IPS-NIHi7 (cell line): Measurements from ENCODE around the gene SNX22.
"Not testable (repeated sequence)": the region's sequence is repeated elsewhere in the genome, so short reads cannot be mapped to it uniquely, and the experiment has no call there.

Experiments
- DNase-seq: peaks from one replicate; pipeline ENCODE4 v3.0.0; 2012; ENCODE audit warnings: mixed read lengths; ENCODE audit errors: extremely low spot score

The SNX22 gene

GRCh38 chr15:64151727-64152506 lies at the start of gene SNX22:
Gene SNX22, plus strand, starts transcription at chr15:64151731. Its CDS starts 45 bp downstream, at chr15:64151776.
- peak; percentile 35 for DNase-seq

GRCh38 chr15:64102497-64102896 lies 49.0 kb upstream of the SNX22 start:
- DNase-seq: no peak

- no peak for DNase-seq
Observed at GRCh38 chr15:64105113-64105704, 46.3 kb upstream of the SNX22 start.

GRCh38 chr15:64107337-64107736 lies 44.2 kb upstream of the SNX22 start:
- no peak for DNase-seq

DNA sequence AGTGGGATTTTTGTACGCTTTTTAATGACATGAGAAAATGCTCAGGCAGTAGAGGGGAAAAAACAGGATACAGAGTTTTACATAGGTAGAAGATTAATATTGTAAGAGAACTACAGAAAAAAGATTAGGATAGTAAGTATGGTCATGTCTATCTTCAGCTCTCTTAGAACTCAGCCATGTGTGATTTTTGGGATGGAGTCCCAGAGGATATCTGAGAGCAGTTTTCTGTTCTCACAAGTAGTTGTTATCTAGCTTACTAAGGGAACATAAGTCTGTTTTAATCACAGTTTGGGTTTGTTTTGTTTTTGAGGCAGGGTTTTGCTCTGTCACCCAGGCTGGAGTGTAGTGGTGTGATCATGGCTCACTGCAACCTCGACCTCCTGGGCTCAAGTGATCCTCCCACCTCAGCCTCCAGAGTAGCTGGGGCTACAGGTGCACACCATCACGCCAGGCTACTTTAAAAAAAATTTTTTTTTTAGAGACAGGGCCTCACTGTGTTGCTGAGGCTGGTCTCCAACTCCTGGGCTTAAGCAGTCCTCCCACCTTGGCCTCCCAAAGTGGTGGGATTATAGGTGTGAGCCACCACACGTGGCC lies 41.3 kb upstream of the SNX22 start:
- DNase-seq: not testable (repeated sequence)

- DNase-seq: no peak
Observed at GRCh38 chr15:64110950-64111678, 40.4 kb upstream of the SNX22 start.

DNA sequence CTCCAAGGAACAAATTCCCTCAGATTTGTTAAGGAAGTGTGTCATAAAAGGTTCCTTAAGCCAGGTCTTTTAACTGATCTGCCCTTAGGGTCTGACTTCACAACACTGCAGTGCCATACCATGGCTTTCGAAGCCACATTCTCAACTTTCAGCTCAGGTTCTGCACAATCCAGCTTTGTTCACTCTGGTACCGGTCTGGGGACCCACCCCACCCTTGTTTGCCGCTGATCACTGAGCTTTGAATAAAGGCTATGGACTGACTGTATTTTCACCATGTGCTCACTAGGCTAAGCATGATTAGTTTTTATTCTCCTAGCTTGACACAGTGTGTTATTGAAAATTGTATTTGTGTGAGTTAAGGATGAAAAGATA lies 39.9 kb upstream of the SNX22 start:
- no peak for DNase-seq

- DNase-seq: no peak
Observed at GRCh38 chr15:64112073-64112772, 39.3 kb upstream of the SNX22 start.

- no peak for DNase-seq
Observed at GRCh38 chr15:64112904-64113303, 38.6 kb upstream of the SNX22 start.

GRCh38 chr15:64117759-64118487 lies 33.6 kb upstream of the SNX22 start:
- DNase-seq: no peak

GRCh38 chr15:64120322-64120721 lies 31.2 kb upstream of the SNX22 start:
- not testable (repeated sequence) for DNase-seq

- no peak for DNase-seq
Observed at GRCh38 chr15:64121614-64122013, 29.9 kb upstream of the SNX22 start.

- no peak for DNase-seq
Observed at GRCh38 chr15:64122444-64122843, 29.1 kb upstream of the SNX22 start.

- DNase-seq: no peak
Observed at GRCh38 chr15:64122936-64123351, 28.6 kb upstream of the SNX22 start.

GRCh38 chr15:64125978-64126377 lies 25.6 kb upstream of the SNX22 start:
- DNase-seq: no peak

DNA sequence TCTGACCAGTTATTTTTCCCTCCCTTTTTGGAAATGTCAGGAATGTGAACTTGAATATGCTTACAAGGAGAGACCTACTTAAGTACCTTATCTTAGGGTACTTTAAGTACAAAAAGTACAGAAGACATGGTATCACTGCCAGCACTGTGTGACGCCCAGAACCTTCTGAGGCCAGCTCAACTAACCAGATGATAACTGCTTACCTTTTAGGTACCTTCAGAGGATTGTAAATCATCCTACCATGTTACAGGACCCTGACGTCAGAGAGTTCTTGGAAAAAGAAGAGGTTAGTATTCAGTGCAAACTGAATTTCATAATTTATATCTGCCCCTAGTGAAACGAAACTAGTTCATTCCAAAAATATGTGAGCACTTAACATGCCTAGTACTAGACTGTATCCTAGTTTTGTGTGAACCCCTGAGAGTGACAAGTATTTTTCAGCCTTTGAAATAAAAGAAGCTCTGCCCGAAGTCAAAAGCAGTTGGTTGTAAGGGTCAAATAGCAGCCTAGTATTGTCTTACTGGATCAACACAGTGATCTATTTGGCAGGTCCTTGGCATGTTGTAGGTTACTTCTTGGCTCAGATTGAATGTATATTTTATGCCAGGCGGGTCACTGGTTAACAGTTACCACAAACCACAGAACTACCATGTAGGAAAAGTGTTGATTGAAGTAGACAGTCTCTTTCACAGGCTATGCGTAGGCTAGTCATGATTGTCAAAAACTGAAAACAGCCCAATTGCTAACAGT lies 23.8 kb upstream of the SNX22 start:
- no peak for DNase-seq

- DNase-seq: no peak
Observed at GRCh38 chr15:64130159-64130558, 21.4 kb upstream of the SNX22 start.

GRCh38 chr15:64131547-64131946 lies 20.0 kb upstream of the SNX22 start:
- DNase-seq: no peak

GRCh38 chr15:64132217-64132616 lies 19.3 kb upstream of the SNX22 start:
- no peak for DNase-seq

GRCh38 chr15:64133623-64134344 lies 17.7 kb upstream of the SNX22 start:
- no peak for DNase-seq
